CD14-positive monocyte (primary cell): ENCODE data around the gene RAPGEF5. TPM values are rescaled to one million over a fixed set of nuclear protein-coding genes. Genes with fewer than 3 reads are reported as not detected.

Experiments used
- DNase-seq, 3 donors: peaks; one replicate each; pipeline ENCODE4 v3.0.0-alpha.2; 2011 to 2022
- H2AFZ ChIP-seq: 2 replicates; pipeline ENCODE4 v1.6.0; 2012; ENCODE audit warnings: mild to moderate bottlenecking, low read depth, low read length, inconsistent platforms; ENCODE audit not compliant: insufficient read depth, poor library complexity, severe bottlenecking
- H3K27ac ChIP-seq, 2 donors: 1 replicate in 1 of 2; 2 replicates in 1 of 2; pipeline ENCODE4 v1.5.1; 2012 to 2013; ENCODE audit warnings: low read length in 2 of 2, control low read depth in 1 of 2, inconsistent platforms in 1 of 2, low read depth in 1 of 2, mild to moderate bottlenecking in 1 of 2
- H3K27me3 ChIP-seq, 2 donors: one replicate each; pipeline versions ENCODE4 v1.6.0 to v1.6.1; 2011 to 2013; ENCODE audit warnings: low read length in 2 of 2; ENCODE audit not compliant: control insufficient read depth in 2 of 2, insufficient read depth in 2 of 2
- H3K36me3 ChIP-seq, 2 donors: replicated peaks in 1 of 2; 1 replicate in 1 of 2; 2 replicates in 1 of 2; pipeline versions ENCODE4 v1.5.1 to v1.6.1; 2012 to 2013; ENCODE audit warnings: low read length in 2 of 2, control low read depth in 1 of 2, inconsistent platforms in 1 of 2, mild to moderate bottlenecking in 1 of 2; ENCODE audit not compliant: insufficient read depth in 2 of 2, control insufficient read depth in 1 of 2
- H3K4me1 ChIP-seq, 2 donors: 1 replicate in 1 of 2; 2 replicates in 1 of 2; pipeline versions ENCODE4 v1.5.1 to v1.6.1; 2012 to 2013; ENCODE audit warnings: low read length in 2 of 2, control low read depth in 1 of 2, inconsistent platforms in 1 of 2, mild to moderate bottlenecking in 1 of 2, moderate library complexity in 1 of 2; ENCODE audit not compliant: insufficient read depth in 2 of 2, control insufficient read depth in 1 of 2
- H3K4me2 ChIP-seq: replicated peaks from 2 replicates; pipeline ENCODE3; 2012; ENCODE audit warnings: low read length, moderate library complexity, mild to moderate bottlenecking; ENCODE audit not compliant: poor library complexity, severe bottlenecking; ENCODE audit errors: extremely low read depth
- H3K4me3 ChIP-seq, 3 experiments: fragments of 200-600 bp in 1 of 3; sonication (generic) in 1 of 3; replicated peaks in 1 of 3; 1 replicate in 2 of 3; 2 replicates in 1 of 3; pipeline ENCODE4 v1.5.1; 2011 to 2013; ENCODE audit warnings: low read length in 3 of 3, mild to moderate bottlenecking in 3 of 3, control low read depth in 2 of 3, low read depth in 2 of 3, inconsistent platforms in 1 of 3, moderate library complexity in 1 of 3
- H3K79me2 ChIP-seq: 2 replicates; pipeline ENCODE4 v1.6.0; 2012; ENCODE audit warnings: mild to moderate bottlenecking, control low read depth, inconsistent platforms, low read length, moderate library complexity; ENCODE audit not compliant: insufficient read depth
- H3K9ac ChIP-seq: 2 replicates; pipeline ENCODE4 v1.6.0; 2017; ENCODE audit warnings: low read length, mild to moderate bottlenecking; ENCODE audit not compliant: insufficient read depth, poor library complexity, severe bottlenecking
- H3K9me3 ChIP-seq, 2 donors: replicated peaks in 1 of 2; 1 replicate in 1 of 2; 2 replicates in 1 of 2; pipeline versions ENCODE4 v1.5.1 to v1.6.1; 2012 to 2013; ENCODE audit warnings: low read length in 2 of 2, control low read depth in 1 of 2; ENCODE audit not compliant: control insufficient read depth in 1 of 2, insufficient read depth in 1 of 2
- H4K20me1 ChIP-seq: 2 replicates; pipeline ENCODE4 v1.6.0; 2012; ENCODE audit warnings: mild to moderate bottlenecking, low read length, control low read depth, moderate library complexity; ENCODE audit not compliant: insufficient read depth
- H3K27ac Mint-ChIP-seq, 7 donors: one replicate each; pipeline ENCODE4 v1.8.0; 2020; ENCODE audit warnings: mild to moderate bottlenecking in 7 of 7, mixed read lengths in 7 of 7, moderate library complexity in 6 of 7, inconsistent platforms in 2 of 7
- H3K27me3 Mint-ChIP-seq, 3 donors: one replicate each; pipeline ENCODE4 v1.8.0; 2021 to 2022; ENCODE audit warnings: low read depth in 3 of 3, mild to moderate bottlenecking in 3 of 3, mixed read lengths in 3 of 3, moderate library complexity in 3 of 3, inconsistent platforms in 1 of 3
- H3K36me3 Mint-ChIP-seq, 2 donors: one replicate each; pipeline ENCODE4 v1.8.0; 2020; ENCODE audit warnings: mixed read lengths in 2 of 2, inconsistent platforms in 1 of 2, mild to moderate bottlenecking in 1 of 2
- H3K4me1 Mint-ChIP-seq: one replicate; pipeline ENCODE4 v1.8.0; 2020; ENCODE audit warnings: mild to moderate bottlenecking, mixed read lengths
- H3K4me3 Mint-ChIP-seq, 2 donors: one replicate each; pipeline ENCODE4 v1.8.0; 2020; ENCODE audit warnings: mild to moderate bottlenecking in 2 of 2, mixed read lengths in 2 of 2, moderate library complexity in 1 of 2
- H3K9me3 Mint-ChIP-seq, 7 donors: one replicate each; pipeline ENCODE4 v1.8.0; 2020 to 2022; ENCODE audit warnings: mixed read lengths in 7 of 7, mild to moderate bottlenecking in 6 of 7, moderate library complexity in 6 of 7, inconsistent platforms in 2 of 7
- WGBS: methylation state at CpG from one replicate; pipeline ENCODE4 v1.1.5; 2013; ENCODE audit warnings: missing lambda C conversion rate; ENCODE audit not compliant: insufficient coverage; 5-methylcytosine and 5-hydroxymethylcytosine counted together
- intact Hi-C, 2 donors: fragments of 100-400 bp; cut with micrococcal nuclease; formaldehyde crosslinking; loops; one replicate each; pipeline versions ENCODE4 v1.15.0 to v1.15.1; 2023
- polyA plus RNA-seq, 3 donors: library from polyadenylated mRNA; depleted of rRNA in 1 of 3; unstranded in 2 of 3; stranded (reverse) in 1 of 3; fragments of 300-500 nt in 2 of 3; fragments of >200 nt in 1 of 3; fragmentation: Illumina TruSeq in 2 of 3; gene quantifications; 1 replicate in 2 of 3; 2 replicates in 1 of 3; pipeline ENCODE4 v1.2.3, GENCODE V29; 2012 to 2021
- TF ChIP-seq, protein P1 (sequence below): fragments of 200-600 bp; IDR thresholded peaks from one replicate; pipeline ENCODE4 v1.8.0; 2022; ENCODE audit warnings: antibody characterized with exemption, mild to moderate bottlenecking

Gene RAPGEF5
- polyA plus RNA-seq, 3 donors: not detected

DNA sequence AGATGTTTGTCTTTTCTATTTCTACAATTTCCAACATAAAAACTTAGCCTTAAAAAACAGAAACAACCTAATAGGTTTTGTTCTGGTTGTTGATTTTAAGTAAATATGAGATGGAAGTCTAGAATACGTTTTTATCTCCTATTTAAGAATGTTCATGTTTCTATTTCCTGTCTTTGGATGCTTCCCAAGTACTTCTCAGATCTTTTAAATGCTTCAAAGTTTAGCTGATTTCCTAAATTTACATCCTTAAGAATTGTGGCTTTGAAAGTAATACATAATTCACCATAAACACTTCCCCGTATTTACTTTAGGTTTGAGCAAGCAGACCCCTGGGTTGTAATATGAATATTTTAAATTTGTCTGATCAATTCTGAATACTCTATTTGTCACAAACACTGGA, 70.5 kb downstream of the RAPGEF5 start:
- no peaks in the 10 kb centered on the region for H3K36me3 Mint-ChIP-seq
- H3K79me2 ChIP-seq: no peaks in the 10 kb centered on the region
- TF ChIP-seq, protein P1, sequence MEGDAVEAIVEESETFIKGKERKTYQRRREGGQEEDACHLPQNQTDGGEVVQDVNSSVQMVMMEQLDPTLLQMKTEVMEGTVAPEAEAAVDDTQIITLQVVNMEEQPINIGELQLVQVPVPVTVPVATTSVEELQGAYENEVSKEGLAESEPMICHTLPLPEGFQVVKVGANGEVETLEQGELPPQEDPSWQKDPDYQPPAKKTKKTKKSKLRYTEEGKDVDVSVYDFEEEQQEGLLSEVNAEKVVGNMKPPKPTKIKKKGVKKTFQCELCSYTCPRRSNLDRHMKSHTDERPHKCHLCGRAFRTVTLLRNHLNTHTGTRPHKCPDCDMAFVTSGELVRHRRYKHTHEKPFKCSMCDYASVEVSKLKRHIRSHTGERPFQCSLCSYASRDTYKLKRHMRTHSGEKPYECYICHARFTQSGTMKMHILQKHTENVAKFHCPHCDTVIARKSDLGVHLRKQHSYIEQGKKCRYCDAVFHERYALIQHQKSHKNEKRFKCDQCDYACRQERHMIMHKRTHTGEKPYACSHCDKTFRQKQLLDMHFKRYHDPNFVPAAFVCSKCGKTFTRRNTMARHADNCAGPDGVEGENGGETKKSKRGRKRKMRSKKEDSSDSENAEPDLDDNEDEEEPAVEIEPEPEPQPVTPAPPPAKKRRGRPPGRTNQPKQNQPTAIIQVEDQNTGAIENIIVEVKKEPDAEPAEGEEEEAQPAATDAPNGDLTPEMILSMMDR: no peak
- H3K9ac ChIP-seq: no peak overlapping the region
- no peak overlapping the region for H3K4me2 ChIP-seq
- DNase-seq: no peak
- no peaks in the 10 kb centered on the region for H3K36me3 ChIP-seq
- no peaks in the 10 kb centered on the region for H3K9me3 ChIP-seq
- peaks cover 0 to 2% (median 2%) of the 10 kb centered on the region in 7 donors for H3K9me3 Mint-ChIP-seq
- no peaks in the 10 kb centered on the region for H4K20me1 ChIP-seq
- H3K27ac Mint-ChIP-seq: no peak overlapping the region
- intact Hi-C loops: no loop called here
- H2AFZ ChIP-seq: no peak overlapping the region
- no CpG with 5 or more reads among the region's 2 CpGs for whole genome bisulfite sequencing
- H3K4me3 ChIP-seq: no peak overlapping the region
- H3K27me3 ChIP-seq: no peaks in the 10 kb centered on the region
- H3K27me3 Mint-ChIP-seq: no peaks in the 10 kb centered on the region
- H3K4me3 Mint-ChIP-seq: no peak overlapping the region
- no peak overlapping the region for H3K27ac ChIP-seq
- no peaks in the 10 kb centered on the region for H3K4me1 Mint-ChIP-seq
- H3K4me1 ChIP-seq: no peaks in the 10 kb centered on the region

DNA sequence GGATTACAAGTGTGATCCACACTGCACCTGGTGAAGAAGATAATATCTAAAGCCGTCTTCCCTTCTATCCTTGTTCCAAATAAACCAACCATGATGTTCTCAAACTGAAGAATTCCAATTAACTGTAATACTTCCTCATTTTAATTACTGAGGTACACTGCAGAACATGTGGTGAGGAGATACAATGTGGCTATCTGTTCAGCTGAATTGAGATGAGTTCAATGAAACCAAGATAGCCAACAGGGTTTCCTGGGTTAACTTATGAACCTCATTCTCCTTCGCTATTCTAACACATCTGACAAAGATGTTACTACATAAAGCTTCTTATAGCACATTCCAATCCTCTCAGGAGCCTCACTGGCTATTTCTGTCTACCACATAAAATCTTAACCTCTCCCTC, 75.5 kb downstream of the RAPGEF5 start:
- no peak overlapping the region for H3K27ac Mint-ChIP-seq
- TF ChIP-seq, protein P1: no peak
- Histone ChIP-seq H3K4me1 (no peaks in the 10 kb centered on the region), H3K27ac (no peak overlapping the region), H3K9ac (no peak overlapping the region), H3K79me2 (no peaks in the 10 kb centered on the region), H3K27me3 (no peaks in the 10 kb centered on the region), H3K4me2 (no peak overlapping the region), H4K20me1 (no peaks in the 10 kb centered on the region), H3K36me3 (no peaks in the 10 kb centered on the region), H3K9me3 (no peaks in the 10 kb centered on the region), H3K4me3 (no peak overlapping the region), H2AFZ (no peak overlapping the region)
- WGBS: 92% methylated on average over 1 of the region's 2 CpGs
- no peak overlapping the region for H3K4me3 Mint-ChIP-seq
- no peaks in the 10 kb centered on the region for H3K36me3 Mint-ChIP-seq
- H3K27me3 Mint-ChIP-seq: no peaks in the 10 kb centered on the region
- H3K4me1 Mint-ChIP-seq: no peaks in the 10 kb centered on the region
- no peak for DNase-seq
- intact Hi-C loops: no loop called here
- no peaks in the 10 kb centered on the region for H3K9me3 Mint-ChIP-seq
